ENCODE data around the gene VAMP2.

The VAMP2 gene

GRCh38 chr17:8192070-8192815 lies 29.5 kb upstream of the VAMP2 start:
- no peak for TF ChIP-seq CTCF (IDR thresholded peaks at IDR 0.05; ENCODE audit: insufficient read depth, missing control alignments)
- FAIRE-seq (peak; percentile 95), DNase-seq (ENCODE audit: insufficient read length, low spot score) (peak; percentile 73)

DNA sequence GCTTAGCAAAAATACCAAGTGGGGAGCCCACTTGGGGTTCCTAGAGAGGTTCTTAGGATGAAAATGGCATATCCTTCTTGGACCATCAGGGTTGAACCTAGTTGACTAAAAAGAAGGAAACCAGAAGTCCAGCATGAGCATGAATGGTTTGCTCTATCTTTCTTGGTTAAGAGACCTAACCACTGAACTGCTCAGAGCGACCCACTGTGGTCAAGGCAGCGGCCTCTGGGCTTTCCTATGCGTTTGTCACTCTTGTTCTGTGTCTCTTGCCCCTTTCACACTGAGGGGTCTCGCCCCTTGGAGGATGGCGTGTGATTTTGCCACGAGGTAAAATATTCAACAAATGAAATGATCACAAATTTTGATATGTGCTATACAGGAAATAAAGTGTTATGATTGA lies 27.8 kb upstream of the VAMP2 start:
- TF ChIP-seq CTCF (IDR thresholded peaks at IDR 0.05; ENCODE audit: insufficient read depth, missing control alignments), result no peak
- no peak for FAIRE-seq
- no peak for DNase-seq (ENCODE audit: insufficient read length, low spot score)

DNA sequence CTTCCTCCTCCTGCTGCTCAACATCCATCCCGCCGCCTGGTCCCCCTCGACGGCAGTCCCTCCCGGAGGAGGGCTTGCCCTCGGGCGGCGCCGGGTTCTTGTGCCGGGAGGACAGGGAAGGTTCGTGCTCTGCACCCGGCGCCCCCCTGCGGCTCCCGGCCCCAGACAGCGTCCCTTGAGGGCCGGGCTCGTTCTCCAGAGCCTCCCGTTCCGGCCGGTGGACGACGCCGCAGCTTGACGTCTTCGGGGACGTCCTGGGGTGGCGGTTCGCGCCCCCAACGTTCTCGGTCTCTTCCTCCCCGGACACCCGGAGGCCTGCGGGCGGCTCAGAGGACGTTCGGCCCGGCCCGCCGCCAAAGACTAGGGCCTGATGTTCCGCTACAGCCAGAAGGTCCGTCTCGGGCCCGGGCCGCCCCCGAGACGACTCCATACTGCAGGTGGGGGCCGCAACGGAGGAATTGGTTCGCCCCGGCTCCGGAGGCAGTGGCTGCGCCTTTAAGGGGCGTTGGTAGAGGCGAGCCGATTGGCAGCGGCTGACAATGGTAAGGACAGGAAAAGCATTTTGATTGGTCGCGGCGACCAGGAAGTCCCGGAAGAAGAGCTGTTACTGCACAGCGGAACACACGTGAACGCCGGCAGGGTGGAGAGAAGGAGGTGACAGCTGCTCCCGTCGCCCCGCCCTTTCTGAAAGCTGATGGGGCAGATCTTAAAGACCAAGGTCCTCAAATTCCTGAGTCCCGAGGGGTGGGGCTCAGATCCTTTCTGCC lies 27.1 kb upstream of the VAMP2 start, which contains the start of gene BORCS6:
Gene BORCS6 (minus strand): TSS at position 470 of the 767 bp plus-strand sequence. CDS start 40 bp downstream, at position 430.
- no peak for TF ChIP-seq CTCF (IDR thresholded peaks at IDR 0.05; ENCODE audit: insufficient read depth, missing control alignments)
- DNase-seq (ENCODE audit: insufficient read length, low spot score), result peak; percentile 84
- no peak for FAIRE-seq

DNA sequence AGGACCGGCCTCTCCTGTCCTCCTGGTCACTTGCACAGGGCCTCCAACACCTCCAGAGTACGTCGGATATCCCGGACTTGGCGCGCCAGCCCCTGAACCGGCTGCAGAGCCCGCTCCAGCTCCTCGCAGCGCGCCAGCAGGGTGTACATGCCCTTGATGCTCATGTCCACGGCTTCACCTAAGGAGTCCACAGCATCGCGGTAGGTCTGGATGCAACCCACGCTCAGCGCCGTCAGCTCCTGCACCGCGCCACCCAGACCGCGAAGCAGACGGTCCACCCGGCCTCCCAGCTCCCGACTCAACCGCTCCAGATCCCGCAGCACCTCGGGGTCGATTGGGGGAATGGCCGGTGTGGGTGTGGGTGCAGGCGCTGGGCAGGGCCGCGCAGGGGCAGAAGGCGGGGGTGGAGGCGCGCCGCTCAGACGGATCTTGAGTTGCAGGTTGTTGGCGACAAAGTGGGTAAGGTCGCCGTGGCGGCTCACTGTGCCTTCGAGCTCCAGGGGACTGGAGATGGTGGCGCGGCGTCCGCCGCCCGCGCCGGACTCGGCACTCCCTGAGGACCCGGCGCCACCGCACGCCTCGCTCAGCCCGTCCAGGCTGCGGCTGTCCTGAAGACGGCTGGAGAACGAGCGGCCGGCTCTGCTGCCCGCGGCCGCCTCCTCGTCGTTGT lies 26.4 kb upstream of the VAMP2 start:
- FAIRE-seq (no peak), DNase-seq (ENCODE audit: insufficient read length, low spot score) (no peak)

DNA sequence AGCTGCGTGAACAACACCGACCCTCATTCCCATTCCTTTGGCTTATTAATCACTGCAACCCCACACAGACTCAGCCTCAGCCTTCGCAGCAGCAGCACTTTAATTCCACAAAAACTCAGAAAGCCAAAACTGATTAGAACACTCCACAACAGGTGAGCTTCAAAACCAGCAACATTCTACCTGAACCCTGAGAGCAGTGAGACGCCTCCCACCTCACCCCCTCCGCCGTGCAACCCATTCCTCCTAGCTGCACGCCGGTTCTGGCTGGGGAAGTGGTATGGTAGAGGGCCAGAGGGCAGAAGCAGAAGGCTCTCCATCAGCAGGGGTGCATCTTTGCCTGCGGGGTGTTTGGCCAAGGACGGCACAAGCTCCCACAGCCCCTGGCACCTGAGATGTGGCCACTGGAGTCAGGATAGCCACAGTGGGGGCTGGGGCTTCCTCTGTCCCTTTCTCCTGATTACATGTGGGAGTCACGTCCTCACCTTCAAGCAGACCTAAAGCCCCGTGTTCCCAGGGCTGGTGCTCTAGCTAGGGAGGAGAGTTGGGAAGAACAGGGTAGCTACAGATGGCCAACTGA lies 25.6 kb upstream of the VAMP2 start:
- no peak for TF ChIP-seq CTCF (IDR thresholded peaks at IDR 0.05; ENCODE audit: insufficient read depth, missing control alignments)
- FAIRE-seq (no peak), DNase-seq (ENCODE audit: insufficient read length, low spot score) (no peak)

More for the DNA sequence above, 26.4 kb upstream of the VAMP2 start:
- TF ChIP-seq CTCF (IDR thresholded peaks at IDR 0.05; ENCODE audit: insufficient read depth, missing control alignments), result no peak

- peak; percentile 45 for DNase-seq (ENCODE audit: insufficient read length, low spot score)
- TF ChIP-seq CTCF (IDR thresholded peaks at IDR 0.05; ENCODE audit: insufficient read depth, missing control alignments), result no peak
- FAIRE-seq, result no peak
Measured at GRCh38 chr17:8187517-8188262, 24.9 kb upstream of the VAMP2 start.

Measured in D721Med (cell line).